ENCODE measurements around the gene PATZ1. TPM values are rescaled to one million over a fixed set of nuclear protein-coding genes. Genes with fewer than 3 reads are reported as not detected.
"Not testable (repeated sequence)": the region's sequence is repeated elsewhere in the genome, so short reads cannot be mapped to it uniquely, and the experiment has no call there.

The PATZ1 gene
- total RNA-seq, 1 experiment from 2014 or later = 60.5 TPM

- ChIA-PET CTCF (no interaction called here), POLR2A (no interaction called here)
- no peak overlapping the region for H3K27ac Mint-ChIP-seq
These were observed 47.7 kb upstream of the PATZ1 start for GRCh38 chr22:31393893-31394292.

GRCh38 chr22:31378651-31379050 is 32.5 kb upstream of the PATZ1 start:
- ATAC-seq; POLR2A ChIA-PET; DNase-seq (ENCODE audit: low spot score): not testable (repeated sequence)

More at GRCh38 chr22:31393893-31394292, 47.7 kb upstream of the PATZ1 start:
- Mint-ChIP-seq H3K4me1 (peaks cover 6% of the 10 kb centered on the region; the same call in 1 of the 2 replicates), H3K36me3 (no peaks in the 10 kb centered on the region), H3K9me3 (peaks cover 6% of the 10 kb centered on the region), H3K27me3 (ENCODE audit: low read depth) (peaks cover 3% of the 10 kb centered on the region; the same call in 1 of the 2 replicates), H3K4me3 (no peak overlapping the region)
- ATAC-seq (no peak), DNase-seq (ENCODE audit: low spot score) (no peak)
- TF ChIP-seq NFYB (CRISPR knock-in tag; conservative IDR thresholded peaks at IDR 0.05; ENCODE audit: low read depth) (peak; percentile 79), ZBTB43 (CRISPR knock-in tag; IDR thresholded peaks at IDR 0.05) (no peak)

GRCh38 chr22:31378123-31378522 is 32.0 kb upstream of the PATZ1 start:
- ATAC-seq (no peak), DNase-seq (ENCODE audit: low spot score) (no peak)
- CTCF ChIA-PET = interaction anchor here (0.7 to 1.3 kb wide), 2 partner anchors 65 to 591 kb away, joined by 3 read pairs; no protein-coding TSS in a partner anchor
- H3K9me3 Mint-ChIP-seq = no peaks in the 10 kb centered on the region
- H3K27me3 Mint-ChIP-seq (ENCODE audit: low read depth) = no peaks in the 10 kb centered on the region; the same call in 1 of the 2 replicates
- POLR2A ChIA-PET = no interaction called here
- no peaks in the 10 kb centered on the region for H3K36me3 Mint-ChIP-seq
- no peaks in the 10 kb centered on the region for H3K4me1 Mint-ChIP-seq
- H3K4me3 Mint-ChIP-seq = no peak overlapping the region
- TF ChIP-seq, protein P1, sequence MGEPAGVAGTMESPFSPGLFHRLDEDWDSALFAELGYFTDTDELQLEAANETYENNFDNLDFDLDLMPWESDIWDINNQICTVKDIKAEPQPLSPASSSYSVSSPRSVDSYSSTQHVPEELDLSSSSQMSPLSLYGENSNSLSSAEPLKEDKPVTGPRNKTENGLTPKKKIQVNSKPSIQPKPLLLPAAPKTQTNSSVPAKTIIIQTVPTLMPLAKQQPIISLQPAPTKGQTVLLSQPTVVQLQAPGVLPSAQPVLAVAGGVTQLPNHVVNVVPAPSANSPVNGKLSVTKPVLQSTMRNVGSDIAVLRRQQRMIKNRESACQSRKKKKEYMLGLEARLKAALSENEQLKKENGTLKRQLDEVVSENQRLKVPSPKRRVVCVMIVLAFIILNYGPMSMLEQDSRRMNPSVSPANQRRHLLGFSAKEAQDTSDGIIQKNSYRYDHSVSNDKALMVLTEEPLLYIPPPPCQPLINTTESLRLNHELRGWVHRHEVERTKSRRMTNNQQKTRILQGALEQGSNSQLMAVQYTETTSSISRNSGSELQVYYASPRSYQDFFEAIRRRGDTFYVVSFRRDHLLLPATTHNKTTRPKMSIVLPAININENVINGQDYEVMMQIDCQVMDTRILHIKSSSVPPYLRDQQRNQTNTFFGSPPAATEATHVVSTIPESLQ (CRISPR knock-in tag; IDR thresholded peaks at IDR 0.05) = no peak
- no peak for TF ChIP-seq NFATC4 (CRISPR knock-in tag; IDR thresholded peaks at IDR 0.05)
- TF ChIP-seq AR (CRISPR knock-in tag; IDR thresholded peaks at IDR 0.05) = no peak
- TF ChIP-seq JUN (CRISPR knock-in tag; IDR thresholded peaks at IDR 0.05) = no peak
- TF ChIP-seq, protein P2, sequence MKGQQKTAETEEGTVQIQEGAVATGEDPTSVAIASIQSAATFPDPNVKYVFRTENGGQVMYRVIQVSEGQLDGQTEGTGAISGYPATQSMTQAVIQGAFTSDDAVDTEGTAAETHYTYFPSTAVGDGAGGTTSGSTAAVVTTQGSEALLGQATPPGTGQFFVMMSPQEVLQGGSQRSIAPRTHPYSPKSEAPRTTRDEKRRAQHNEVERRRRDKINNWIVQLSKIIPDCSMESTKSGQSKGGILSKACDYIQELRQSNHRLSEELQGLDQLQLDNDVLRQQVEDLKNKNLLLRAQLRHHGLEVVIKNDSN (CRISPR knock-in tag; IDR thresholded peaks at IDR 0.05) = no peak
- no peak for TF ChIP-seq ZNF219 (CRISPR knock-in tag; IDR thresholded peaks at IDR 0.05; ENCODE audit: borderline replicate concordance)
- TF ChIP-seq, protein P3, sequence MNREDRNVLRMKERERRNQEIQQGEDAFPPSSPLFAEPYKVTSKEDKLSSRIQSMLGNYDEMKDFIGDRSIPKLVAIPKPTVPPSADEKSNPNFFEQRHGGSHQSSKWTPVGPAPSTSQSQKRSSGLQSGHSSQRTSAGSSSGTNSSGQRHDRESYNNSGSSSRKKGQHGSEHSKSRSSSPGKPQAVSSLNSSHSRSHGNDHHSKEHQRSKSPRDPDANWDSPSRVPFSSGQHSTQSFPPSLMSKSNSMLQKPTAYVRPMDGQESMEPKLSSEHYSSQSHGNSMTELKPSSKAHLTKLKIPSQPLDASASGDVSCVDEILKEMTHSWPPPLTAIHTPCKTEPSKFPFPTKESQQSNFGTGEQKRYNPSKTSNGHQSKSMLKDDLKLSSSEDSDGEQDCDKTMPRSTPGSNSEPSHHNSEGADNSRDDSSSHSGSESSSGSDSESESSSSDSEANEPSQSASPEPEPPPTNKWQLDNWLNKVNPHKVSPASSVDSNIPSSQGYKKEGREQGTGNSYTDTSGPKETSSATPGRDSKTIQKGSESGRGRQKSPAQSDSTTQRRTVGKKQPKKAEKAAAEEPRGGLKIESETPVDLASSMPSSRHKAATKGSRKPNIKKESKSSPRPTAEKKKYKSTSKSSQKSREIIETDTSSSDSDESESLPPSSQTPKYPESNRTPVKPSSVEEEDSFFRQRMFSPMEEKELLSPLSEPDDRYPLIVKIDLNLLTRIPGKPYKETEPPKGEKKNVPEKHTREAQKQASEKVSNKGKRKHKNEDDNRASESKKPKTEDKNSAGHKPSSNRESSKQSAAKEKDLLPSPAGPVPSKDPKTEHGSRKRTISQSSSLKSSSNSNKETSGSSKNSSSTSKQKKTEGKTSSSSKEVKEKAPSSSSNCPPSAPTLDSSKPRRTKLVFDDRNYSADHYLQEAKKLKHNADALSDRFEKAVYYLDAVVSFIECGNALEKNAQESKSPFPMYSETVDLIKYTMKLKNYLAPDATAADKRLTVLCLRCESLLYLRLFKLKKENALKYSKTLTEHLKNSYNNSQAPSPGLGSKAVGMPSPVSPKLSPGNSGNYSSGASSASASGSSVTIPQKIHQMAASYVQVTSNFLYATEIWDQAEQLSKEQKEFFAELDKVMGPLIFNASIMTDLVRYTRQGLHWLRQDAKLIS (CRISPR knock-in tag; IDR thresholded peaks at IDR 0.05; ENCODE audit: borderline replicate concordance) = no peak
- TF ChIP-seq, protein P4, sequence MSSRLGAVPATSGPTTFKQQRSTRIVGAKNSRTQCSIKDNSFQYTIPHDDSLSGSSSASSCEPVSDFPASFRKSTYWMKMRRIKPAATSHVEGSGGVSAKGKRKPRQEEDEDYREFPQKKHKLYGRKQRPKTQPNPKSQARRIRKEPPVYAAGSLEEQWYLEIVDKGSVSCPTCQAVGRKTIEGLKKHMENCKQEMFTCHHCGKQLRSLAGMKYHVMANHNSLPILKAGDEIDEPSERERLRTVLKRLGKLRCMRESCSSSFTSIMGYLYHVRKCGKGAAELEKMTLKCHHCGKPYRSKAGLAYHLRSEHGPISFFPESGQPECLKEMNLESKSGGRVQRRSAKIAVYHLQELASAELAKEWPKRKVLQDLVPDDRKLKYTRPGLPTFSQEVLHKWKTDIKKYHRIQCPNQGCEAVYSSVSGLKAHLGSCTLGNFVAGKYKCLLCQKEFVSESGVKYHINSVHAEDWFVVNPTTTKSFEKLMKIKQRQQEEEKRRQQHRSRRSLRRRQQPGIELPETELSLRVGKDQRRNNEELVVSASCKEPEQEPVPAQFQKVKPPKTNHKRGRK (CRISPR knock-in tag; IDR thresholded peaks at IDR 0.05; ENCODE audit: borderline replicate concordance) = no peak
- no peak for TF ChIP-seq E2F5 (CRISPR knock-in tag; IDR thresholded peaks at IDR 0.05)
- TF ChIP-seq CBFB (CRISPR knock-in tag; IDR thresholded peaks at IDR 0.05; ENCODE audit: low read depth) = no peak
- no peak overlapping the region for H3K27ac Mint-ChIP-seq

More at GRCh38 chr22:31378651-31379050, 32.5 kb upstream of the PATZ1 start:
- H3K27me3 Mint-ChIP-seq (ENCODE audit: low read depth); H3K36me3 Mint-ChIP-seq; H3K4me3 Mint-ChIP-seq; H3K4me1 Mint-ChIP-seq; H3K27ac Mint-ChIP-seq; CTCF ChIA-PET; H3K9me3 Mint-ChIP-seq: not testable (repeated sequence)

Measured in WTC11 (cell line).